8988T (cell line): Measurements from ENCODE around the gene HGD.
A peak's percentile ranks its signal among the peaks of the same experiment; 100 is the strongest.
"Not testable (repeated sequence)": the region's sequence is repeated elsewhere in the genome, so short reads cannot be mapped to it uniquely, and the experiment has no call there.

ENCODE experiments used
- DNase-seq: peaks from one replicate; pipeline ENCODE4 v3.0.0; 2011

HGD gene

DNA sequence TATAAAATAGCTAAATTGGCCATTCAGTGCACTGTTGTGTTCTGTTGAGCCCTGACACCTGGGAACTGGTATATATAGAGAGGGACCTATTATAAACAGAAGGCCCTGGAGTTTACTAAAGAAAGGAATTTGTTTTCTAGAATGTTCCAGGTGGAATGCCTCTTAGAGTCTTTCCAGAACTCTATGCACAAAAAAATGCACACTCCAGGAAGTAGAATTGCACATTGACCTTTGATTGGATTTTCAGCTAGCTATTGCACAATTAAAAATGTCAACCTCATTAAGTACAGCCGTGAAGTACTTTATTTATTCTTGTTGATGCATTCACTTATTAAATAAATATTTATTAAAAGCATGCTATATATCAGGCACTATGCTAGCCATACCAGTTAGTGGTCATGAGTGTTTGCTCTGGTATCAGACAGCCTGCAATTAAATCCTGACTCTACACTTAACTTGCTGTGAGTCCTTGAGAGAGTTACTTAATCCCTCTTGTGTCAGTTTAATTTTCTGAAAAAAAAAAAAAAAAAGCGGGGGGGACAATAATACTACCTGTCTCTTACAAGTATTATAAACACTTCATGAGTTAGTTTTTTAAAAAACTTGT lies 45.1 kb downstream of the HGD start:
- DNase-seq = no peak

- no peak for DNase-seq
Measured at GRCh38 chr3:120634539-120634938, 47.5 kb downstream of the HGD start.

GRCh38 chr3:120625159-120625586 lies 56.9 kb downstream of the HGD start:
- no peak for DNase-seq

DNA sequence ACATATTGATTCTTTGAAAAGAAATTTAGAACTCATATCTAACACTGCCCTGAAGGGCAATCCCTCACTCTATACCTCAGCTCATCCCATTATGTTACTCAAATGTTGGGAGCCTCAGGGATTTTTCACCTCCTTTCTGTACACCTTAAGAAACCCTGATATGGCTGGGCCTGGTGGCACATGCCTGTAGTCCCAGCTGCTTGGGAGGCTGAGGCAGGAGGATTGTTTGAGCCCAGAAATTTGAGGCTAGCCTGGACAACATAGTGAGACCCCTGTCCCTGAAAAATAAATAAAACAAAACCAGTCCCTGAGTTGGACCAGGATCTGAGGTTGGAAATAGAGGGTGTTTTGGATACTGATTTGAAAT lies 58.3 kb downstream of the HGD start:
- DNase-seq = no peak

DNA sequence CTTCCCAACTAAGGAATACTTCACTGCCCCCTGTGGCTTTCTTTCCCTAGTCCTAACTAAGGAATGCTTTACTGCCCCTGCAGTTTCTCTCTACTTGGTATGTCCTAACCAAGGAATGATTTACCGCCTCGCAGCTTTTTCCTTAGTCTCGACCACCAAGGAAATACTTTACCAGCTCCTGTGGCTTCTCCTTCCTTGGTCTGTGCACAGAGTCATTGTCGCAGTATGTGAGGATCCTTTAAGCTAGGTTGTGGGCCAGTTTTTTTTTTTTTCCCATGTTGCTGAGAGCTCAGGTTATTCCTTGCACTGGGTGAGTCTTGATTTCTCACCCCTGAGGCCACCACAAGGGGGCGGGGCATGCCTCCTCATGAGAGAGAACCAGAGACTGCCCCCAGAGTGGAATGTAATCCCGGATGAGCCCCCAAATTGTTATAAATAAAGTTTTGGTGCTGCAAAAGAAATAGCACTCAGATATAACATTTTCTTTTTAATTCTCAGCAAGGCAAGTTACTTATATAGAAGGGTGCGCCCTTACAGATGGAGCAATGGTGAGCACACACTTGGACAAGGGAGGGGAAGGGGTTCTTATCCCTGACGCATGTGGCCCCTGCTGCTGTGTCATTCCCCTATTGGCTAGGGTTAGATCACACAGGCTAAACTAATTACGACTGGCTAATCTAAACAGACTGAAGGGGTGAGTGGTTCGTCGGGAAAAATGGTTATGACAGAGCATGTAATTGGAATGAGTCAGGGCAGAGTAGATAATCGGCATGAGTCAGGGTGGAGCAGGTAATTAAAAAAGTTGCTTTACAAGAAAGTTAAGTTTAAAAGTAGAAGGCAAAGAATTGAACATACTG lies 58.9 kb downstream of the HGD start:
- DNase-seq = no peak

DNA sequence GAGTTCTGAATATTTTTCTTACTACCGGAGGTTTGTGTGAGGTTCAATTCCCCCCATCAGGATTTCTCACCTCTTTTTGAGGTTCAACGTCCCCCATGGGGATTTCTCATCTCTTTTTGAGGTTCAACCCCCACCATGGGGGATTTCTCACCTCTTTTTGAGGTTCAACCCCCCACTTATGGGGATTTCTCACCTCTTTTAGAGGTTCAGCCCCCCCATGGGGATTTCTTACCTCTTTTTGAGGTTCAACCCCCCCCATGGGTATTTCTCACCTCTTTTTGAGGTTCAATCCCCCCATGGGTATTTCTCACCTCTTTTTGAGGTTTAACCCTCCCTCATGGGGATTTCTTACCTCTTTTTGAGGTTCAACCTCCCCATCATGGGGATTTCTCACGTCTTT lies 59.6 kb downstream of the HGD start:
- no peak for DNase-seq

DNA sequence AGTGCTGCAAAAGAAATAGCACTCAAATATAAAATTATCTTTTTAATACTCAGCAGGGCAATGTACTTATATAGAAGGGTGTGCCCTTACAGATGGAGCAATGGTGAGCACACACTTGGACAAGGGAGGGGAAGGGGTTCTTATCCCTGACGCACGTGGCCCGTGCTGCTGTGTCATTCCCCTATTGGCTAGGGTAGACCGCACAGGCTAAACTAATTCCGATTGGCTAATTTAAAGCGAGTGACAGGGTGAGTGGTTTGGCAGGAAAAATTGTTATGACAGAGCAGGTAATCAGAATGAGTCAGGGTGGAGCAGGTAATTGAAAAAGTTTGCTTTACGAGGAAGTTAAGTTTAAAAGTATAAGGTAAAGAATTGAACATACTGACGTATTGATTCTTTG lies 65.3 kb downstream of the HGD start:
- not testable (repeated sequence) for DNase-seq

- DNase-seq = no peak
Measured at GRCh38 chr3:120615847-120616609, 66.0 kb downstream of the HGD start.

- no peak for DNase-seq
Measured at GRCh38 chr3:120614765-120615164, 67.3 kb downstream of the HGD start.

DNA sequence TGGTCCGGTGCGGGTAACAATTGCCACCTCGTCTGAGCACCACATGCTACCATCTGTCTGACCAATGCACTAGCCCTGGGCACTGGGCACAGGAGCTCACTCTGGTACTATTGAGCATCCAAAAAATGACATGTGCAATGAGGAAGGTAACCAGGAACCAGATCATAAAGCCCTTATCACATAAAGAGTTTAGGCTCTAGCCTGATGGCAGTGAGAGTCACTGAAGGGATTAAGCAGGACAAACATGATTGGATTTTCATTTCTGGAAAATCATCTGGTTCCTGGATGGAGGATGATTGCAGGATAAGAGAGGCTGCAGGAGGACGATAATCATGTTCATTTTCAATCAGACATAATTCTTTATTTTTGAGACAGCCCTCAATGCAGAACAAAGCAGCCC lies 73.5 kb downstream of the HGD start:
- DNase-seq = no peak

GRCh38 chr3:120604784-120605183 lies 77.3 kb downstream of the HGD start:
- DNase-seq = no peak

- DNase-seq = no peak
Measured at GRCh38 chr3:120604382-120604781, 77.7 kb downstream of the HGD start.

GRCh38 chr3:120602682-120603081 lies 79.4 kb downstream of the HGD start:
- DNase-seq = no peak

GRCh38 chr3:120601554-120601953 lies 80.5 kb downstream of the HGD start:
- DNase-seq = no peak

GRCh38 chr3:120599211-120599610 lies 82.8 kb downstream of the HGD start:
- no peak for DNase-seq

- no peak for DNase-seq
Measured at GRCh38 chr3:120597445-120598049, 84.5 kb downstream of the HGD start.

- DNase-seq = no peak
Measured at GRCh38 chr3:120596853-120597223, 85.2 kb downstream of the HGD start.

DNA sequence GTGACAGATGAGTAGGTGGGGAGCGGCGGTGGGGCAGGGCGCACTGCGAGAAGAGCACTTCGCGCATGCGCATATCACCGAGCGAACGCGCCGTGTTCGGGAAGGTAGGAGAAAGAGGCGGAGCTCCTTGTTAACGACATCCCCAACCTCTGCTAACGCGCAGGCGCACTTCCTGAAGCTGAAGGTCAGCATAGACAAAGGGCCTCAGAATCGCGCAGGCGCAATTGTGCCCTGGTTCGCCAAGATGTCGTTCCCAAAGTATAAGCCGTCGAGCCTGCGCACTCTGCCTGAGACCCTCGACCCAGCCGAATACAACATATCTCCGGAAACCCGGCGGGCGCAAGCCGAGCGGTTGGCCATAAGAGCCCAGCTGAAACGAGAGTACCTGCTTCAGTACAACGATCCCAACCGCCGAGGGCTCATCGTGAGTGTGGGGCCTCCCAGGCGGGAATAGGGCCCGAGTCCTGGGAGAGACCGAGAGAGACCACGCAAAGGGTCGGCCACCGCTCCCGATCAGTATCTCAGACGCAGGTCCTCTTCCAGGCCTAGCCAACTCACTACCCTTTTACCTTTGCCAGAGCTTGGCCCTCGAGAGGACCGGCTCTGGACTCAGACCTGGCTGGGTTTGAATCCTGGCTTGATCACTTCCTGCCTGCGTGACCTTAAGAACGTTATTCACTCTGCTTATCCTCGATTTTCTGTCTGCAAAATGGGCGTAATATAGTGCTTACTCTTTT lies 85.8 kb downstream of the HGD start, which contains the start of gene NDUFB4:
Gene NDUFB4 (plus strand): TSS at position 221 of the 737 bp plus-strand sequence. CDS start 24 bp downstream, at position 245.
- peak; percentile 61 for DNase-seq

- no peak for DNase-seq
Measured at GRCh38 chr3:120595788-120596115, 86.3 kb downstream of the HGD start.

DNA sequence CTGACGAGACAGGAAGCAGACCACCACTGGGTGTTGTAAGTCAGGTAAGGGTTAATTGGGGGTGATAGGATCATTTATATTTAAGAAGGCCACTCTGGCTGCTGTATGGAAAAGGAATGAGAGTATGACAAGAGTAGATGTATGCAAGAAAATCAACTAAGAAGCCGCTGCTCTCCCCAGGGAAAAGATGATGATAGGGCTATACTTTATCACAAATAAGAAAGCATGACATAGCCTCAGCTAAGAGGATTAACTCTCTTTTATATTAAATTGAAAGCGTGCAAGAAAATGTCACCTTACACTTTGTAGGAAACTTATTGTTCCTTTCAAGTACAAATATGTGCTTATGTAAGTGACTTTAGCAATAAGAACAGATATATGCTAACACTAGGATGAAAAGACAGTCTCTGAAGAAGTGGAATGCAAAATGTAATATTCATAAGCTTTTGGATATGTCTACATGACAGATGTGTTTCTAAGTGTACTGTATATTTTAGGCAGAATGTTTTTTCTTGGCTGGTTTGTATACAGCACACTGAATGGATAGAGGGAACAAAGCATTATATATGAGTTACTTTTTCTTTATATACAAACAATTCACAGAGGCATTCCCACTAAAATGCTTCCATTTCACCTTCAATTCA lies 94.6 kb downstream of the HGD start:
- DNase-seq = no peak
